GM19438 (cell line): Measurements from ENCODE around the gene BSDC1.

Source experiments
- ATAC-seq: cut with Tn5 transposase; IDR thresholded peaks from one replicate; pipeline ENCODE4 v1.9.1; 2021; ENCODE audit warnings: low read depth; ENCODE audit not compliant: unreplicated experiment

The BSDC1 gene

DNA sequence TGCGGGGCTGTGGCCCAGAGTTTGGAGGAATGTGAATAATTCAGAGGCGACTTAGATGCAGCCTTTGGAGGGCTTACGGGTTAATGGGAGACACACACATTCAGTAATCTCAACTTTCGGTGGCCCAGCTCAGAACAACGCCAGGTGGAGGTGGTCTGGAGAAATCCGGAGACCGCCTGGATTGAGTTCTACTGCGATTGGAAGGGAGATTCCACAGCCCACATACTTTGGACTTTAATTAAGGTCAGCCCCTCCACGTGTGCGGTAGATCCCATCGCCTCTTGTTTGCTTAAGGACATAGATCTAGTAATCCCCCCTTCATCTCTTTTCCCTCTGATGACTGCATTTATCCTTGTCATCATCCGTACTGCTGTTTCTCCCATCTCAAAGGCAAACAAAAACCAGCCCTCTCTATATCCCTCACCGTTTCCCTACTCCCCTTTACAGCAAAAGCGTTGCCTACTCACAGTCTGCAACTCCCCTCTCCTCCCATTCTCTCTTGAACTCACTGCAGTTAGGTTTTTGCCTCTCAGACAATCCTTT lies 720 bp upstream of the BSDC1 start:
- ATAC-seq = no peak

DNA sequence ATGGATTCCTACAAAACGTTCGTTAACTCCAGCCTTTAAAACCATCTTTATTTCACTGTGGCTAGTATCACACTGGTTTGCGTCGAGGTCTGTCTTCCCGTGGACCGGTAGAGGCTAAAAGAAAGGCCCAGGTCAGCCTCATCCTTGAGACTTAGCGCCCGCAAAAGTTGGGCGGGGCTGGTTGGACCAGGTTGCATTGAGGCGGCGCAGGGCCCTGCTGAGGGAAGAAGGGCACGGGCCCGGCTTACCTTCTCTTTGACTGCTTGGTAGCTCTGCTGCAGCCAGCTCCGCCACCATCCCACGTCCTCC lies 455 bp downstream of the BSDC1 start:
- ATAC-seq = no peak

DNA sequence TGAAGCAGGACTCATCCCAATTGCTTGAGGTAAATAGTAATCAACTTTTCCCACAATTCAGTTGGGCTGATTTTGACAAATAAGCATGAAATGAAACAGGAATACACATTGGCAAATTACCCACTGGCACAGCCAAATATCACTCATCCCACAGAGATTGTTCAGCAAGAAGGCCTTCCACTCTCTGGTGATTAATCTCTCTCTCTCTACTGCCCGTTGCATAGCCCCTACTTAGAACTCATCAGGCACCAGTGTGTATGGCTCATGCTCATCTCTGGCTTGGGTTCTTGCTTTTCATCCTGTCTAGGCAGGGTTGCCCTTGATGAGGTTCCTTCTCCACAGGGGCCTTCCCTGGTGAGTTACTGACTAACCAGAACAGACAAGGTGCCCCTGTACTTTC lies 1.1 kb downstream of the BSDC1 start:
- no peak for ATAC-seq

DNA sequence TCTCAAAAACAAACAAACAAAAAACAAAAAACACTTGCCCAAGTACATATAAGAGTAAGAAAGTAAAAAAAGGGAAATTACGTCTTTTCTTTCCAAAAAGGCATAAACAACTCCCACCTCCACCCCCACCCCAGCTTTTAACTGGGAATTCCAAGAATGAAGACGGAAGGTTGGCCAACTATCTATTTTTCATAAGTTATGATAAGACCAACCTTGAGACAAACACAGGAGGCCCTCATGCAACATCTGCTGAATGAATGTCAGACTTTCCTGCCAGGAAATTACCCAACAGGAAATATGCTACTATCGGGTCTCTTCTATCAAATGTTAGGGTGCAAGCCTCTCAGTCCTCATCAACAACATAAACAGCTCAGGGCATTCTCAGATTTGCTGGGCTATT lies 1.9 kb downstream of the BSDC1 start:
- ATAC-seq = no peak

DNA sequence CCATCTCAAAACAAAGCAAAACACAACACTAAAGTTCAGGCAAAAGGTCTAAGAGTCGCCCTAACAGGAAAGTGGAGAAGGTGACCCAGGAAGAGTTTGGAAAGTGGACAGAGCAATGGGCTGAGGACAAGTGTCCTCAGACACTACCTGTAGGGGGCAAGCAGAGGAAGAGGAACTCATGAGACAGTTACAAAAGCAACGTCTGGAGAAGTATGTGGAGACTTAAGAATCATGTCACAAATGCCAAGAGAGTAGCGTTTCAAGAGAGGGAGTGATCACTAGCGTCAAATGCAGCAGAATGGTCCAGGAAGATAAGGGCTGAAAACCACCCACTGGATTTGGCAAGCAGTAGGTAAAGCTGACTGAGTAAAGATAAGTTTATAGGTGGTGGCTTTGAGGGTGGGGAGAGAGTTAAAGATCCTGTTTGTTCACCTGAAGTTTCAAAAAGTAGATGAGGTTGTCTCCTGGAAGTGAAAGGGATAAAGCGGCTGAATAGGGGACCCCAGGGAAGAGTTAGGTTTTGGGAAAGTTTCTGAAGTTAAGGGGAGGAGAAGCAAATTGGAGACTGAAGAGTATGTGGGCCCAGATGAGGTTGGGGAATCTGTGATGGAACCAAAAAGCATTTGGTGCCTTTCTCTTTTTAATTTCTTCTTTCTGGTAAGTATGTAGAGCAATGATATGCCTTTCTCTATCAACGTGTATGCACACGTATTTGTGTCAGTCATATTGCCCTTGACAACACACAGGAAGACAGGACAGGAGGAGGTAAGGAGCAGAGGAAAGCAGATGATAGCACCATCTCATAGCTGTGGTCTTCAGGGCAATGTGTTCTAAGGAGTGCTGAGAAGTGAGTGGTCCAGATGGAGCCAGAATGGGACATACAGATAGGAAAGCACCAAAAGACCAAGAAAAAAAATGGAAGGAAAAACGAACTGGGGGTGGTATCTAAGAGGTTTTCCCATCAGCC lies 3.1 kb downstream of the BSDC1 start:
- ATAC-seq = no peak

DNA sequence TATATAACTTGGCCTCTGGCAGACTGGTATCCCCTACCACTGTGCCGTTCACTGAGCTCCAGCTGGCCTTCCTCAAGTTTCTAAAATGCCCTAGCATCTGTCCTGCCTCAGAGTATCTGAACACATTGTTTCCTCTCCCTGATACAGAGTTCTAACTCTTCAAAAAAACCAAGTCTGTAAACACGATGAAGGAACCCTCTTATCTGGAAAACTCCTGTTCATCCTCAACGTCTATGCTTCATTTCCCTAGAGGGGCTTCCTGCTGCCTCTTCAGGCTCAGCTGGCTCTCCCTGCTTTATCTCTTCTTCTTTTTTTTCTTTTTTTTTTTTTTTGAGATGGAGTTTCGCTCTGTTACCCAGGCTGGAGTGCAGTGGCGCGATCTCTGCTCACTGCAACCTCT lies 5.6 kb downstream of the BSDC1 start:
- no peak for ATAC-seq

DNA sequence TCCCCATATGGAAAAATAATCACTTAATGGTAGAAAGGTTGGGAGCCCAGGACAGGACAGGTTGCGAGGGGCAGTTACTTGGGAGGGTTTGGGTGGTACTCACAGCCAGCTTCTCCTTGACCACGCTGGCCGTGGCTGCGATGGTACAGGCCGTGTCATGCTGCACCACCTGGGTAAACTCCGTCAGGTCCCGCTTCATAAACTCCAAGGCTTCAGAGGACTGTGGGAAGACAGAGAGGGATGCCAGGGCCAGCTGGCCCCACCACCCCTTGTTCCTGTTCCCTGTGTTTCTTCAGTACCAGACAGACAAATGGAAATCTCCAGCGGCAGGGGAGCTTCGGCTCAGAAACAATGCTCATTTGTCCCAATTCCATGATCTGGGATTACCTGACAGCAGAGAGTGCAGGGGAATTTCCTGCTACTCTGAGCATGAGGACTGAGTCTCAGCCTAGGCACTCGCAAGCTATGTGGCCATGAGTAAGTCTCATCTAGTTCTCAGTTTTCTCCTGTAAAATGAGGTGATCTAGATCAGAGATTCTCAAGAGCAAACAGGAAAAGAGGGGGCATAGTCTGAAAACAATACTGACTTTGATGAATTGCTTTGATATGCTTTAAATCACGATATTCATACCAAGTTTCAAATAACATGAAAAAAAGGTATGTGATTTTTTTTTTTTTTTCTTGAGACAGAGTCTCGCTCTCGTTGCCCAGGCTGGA lies 7.4 kb downstream of the BSDC1 start:
- ATAC-seq = no peak

DNA sequence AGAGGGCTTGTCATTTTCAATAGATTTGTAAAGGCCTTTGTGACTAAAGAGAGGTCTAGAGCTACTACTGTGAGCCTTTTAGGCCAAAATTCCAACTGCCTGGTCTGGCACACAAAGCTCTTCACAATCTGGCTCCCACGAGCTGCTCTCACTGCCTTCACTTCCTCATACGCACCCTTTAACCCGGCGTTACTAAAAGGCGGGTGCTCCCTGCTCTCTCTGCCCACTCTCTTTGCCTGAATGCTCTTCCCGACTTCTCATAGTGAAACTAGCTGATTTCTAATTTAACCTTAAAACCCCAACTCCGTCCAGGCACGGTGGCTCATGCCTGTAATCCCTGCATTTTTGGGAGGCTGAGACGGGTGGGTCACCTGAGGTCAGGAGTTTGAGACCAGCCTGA lies 14.2 kb downstream of the BSDC1 start:
- no peak for ATAC-seq

DNA sequence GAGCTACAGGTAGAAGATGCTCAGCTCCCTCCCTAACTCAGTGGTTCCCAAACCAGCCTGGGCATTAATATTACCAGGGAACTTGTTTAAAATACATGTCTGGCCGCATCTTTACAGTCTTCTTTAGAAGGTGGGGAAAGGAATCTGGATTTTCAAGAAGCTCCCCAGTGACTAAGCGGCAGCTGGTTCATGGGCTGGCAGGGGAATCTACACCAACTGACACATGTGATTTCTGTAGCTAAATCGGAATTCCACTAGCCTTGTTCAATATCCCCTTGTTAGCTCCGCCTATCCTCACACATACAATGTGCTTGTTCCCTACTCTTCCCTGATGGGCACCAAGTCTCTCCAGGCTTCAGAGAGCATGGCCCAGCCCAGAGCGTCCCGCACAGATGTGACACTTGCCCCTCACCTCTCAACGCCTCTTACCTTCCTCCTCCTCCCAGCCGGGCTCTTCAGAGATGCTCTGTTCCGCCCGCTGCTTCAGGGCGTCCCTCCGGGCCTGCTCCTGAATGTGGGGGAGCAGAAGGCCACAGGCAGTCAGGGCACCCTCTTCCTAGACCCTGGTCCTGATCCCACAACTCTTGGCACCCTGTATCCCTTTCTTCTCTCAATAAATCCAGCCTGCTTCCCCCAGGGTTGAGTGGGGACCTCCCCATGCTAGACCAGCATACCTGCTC lies 16.6 kb downstream of the BSDC1 start:
- no peak for ATAC-seq

DNA sequence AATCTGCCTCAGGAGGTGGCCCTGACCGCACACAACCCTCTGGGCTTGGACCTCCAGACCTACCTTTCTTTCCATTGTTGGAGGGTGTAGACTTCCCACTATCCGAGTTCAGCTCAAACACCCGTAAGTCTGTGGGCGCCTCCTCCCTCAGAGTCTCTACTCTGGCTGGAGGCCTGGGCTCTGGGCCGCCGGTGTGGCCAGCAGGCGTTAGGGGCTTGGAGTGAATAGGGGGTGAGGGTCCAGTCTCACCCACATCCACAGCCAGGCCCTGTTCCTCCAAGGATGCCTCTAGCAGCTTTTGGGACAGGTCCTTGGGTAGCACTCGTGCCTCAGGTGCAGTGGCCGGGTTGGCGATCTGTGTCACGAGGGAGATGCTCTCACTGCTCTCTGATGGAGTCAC lies 18.0 kb downstream of the BSDC1 start:
- ATAC-seq = no peak

DNA sequence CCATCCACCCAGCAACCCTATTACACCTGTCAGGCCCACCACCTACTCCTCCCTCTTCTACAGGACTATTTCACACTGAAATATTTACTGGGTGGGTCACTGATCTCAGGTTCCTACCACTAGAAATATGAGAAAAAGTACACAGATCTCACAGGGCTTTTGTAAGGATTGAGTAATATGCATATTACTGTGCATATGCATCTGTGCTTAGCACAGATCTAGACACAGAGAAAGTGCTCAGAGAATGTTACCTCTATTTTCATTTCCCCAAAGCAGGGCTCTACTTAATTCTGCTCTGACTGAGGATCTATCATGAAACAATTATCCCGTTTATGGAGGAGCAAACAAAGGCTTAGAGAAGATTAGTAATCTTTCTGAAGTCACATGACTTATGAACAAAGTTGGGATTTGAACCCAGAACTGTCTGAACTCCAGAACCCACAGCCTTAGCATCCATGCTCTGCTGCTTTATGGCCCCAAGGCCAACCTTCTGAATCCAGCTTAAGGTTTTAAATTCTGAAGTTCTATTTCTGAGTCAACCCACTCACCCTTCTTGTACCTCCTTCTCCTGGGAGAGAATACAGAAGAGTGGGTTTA lies 20.1 kb downstream of the BSDC1 start:
- no peak for ATAC-seq

DNA sequence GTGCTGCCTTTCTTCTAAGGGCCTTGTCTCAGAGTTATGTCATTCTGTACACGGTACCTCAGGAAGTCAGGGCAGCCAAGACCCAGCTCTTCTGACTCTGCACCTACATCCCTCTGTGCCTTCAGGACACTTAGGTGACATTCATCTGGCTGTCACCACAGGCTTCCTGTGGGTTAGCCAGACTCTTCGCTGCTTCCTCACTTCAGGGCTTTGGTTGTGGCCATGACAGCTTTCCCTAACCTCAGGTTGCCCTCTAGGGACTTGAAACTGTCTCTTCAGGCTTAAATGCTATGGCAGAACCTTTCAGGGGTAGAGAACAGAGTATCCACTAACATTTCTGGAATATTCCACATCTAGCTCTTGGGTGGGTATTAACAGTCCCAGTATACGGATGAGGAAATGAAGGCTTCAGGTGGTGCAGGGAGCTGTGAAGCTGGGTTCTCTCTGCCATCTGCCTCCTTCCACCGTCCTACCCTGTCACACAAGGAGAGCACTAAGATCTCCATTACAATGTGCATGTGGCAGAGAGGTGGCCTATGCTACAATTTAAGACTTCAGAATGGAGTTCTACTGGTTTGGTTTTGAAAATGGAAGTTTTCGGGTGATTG lies 22.0 kb downstream of the BSDC1 start:
- peak; percentile 64 for ATAC-seq

DNA sequence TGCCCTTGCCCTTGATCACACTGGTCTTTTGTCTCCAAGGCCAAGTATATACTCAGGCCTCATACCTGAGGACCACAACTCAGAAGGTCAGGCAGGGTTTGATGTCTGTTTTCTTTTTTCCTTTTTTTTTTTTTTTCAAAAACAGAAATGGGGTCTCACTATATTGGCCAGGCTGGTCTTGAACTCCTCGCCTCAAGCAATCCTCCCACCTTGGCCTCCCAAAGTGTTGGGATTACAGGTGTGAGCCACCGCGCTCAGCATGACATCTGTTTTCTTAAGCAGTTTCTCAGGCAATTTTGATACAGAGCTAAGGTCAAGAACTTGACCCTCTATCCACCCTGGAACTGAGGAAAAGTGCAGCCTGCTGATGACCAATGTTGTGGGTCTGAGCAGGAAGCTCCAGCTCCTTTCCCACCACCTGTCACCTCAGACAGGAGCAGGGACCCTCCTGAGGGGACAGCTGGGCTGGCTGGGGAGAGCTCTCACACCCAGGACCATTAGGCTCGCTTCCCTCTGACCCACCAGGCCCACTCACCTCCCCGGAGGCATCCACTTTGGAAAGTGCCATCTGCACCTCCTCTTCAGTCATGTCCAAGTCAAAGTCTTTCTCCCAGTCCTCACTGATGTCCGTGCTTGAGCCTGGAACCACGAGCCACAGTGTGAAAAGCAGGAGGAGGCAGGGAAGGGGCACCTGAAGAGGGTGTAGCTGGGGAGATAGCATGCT lies 26.2 kb downstream of the BSDC1 start:
- ATAC-seq = no peak

DNA sequence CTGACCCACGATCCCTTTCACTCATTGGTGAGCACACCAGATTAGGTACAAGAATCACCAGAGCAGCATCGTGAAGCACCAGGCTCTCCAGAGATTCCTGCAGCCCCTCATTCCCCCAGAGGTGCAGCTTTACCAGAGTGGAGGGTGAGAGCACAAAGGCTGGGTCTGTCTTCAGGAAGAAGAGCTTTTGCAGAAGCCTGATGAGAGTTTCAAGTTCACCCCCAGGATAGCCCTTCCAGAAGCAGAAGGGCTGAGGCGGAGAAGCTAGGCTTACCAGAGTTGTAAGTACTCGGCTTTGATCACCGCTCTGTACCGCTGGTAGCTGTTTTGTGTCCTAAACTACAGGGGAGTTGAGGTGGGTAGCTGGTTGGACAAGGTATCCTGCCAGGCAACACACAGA lies 28.8 kb downstream of the BSDC1 start:
- ATAC-seq = no peak

DNA sequence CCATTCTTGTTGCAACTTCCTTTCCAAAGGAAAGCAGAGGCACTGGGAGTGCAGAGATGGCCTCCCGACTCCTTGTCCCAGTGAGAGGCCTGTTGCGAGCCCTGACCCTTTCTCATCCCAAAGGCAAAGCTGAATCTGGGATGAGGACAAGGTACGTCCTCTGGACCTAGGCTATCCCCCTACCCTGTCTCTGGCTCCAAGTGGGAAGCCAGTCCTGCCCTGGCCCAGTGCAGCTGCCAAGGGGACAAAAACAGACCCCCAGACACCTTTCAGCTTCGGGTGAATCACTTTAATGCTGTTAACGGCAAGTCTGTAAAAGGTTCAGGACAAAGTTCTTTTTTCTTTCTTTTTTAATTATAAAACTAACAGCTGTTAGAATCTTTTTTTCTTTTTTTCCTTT lies 29.4 kb downstream of the BSDC1 start:
- ATAC-seq = no peak

DNA sequence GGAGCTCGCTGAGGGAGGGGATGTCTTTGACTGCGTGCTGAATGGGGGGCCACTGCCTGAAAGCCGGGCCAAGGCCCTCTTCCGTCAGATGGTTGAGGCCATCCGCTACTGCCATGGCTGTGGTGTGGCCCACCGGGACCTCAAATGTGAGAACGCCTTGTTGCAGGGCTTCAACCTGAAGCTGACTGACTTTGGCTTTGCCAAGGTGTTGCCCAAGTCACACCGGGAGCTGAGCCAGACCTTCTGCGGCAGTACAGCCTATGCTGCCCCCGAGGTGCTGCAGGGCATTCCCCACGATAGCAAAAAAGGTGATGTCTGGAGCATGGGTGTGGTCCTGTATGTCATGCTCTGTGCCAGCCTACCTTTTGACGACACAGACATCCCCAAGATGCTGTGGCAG lies 30.5 kb downstream of the BSDC1 start:
- no peak for ATAC-seq

DNA sequence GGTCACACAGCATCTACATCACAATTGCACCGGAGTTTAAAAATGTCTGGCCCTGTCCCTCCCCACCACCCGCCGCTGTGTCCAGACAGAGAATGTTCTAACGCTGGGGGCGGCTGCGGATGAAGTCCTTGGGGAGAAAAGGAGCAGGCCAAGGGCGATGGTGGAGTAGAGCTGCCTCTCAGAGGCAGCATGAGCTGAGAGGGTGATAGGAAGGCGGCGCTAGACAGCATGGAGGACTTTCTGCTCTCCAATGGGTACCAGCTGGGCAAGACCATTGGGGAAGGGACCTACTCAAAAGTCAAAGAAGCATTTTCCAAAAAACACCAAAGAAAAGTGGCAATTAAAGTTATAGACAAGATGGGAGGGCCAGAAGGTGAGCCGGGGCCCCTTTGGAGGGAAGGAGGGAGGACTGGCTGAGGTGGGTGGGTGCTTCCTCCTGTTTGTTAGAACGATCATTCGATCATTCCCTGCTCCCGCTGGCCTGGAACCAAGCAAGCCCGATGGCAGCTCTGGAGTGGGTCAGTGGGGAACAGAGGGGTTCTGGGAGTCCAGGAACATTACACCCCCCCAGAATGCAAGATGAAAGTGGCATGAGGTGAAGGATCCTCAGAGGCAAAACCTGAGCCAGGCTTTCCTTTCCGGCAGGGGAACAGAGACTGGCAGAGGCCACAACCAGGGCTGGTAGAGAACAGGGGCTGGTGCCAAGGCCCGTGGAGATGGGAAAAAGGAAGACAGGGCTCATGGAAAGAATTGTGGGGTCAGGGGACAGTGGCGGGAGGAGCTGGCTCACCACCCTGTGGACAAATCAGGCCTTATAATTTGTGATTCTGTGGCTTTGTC lies 31.5 kb downstream of the BSDC1 start, which contains the start of the genes FAM229A and TSSK3:
Gene FAM229A, minus strand, starts transcription at position 12 of the 840 bp plus-strand sequence. CDS start 394 bp downstream, outside the sequence.
Gene TSSK3, plus strand, starts transcription at position 66 of the 840 bp plus-strand sequence. Its CDS starts 163 bp downstream, at position 229.
- ATAC-seq = no peak

DNA sequence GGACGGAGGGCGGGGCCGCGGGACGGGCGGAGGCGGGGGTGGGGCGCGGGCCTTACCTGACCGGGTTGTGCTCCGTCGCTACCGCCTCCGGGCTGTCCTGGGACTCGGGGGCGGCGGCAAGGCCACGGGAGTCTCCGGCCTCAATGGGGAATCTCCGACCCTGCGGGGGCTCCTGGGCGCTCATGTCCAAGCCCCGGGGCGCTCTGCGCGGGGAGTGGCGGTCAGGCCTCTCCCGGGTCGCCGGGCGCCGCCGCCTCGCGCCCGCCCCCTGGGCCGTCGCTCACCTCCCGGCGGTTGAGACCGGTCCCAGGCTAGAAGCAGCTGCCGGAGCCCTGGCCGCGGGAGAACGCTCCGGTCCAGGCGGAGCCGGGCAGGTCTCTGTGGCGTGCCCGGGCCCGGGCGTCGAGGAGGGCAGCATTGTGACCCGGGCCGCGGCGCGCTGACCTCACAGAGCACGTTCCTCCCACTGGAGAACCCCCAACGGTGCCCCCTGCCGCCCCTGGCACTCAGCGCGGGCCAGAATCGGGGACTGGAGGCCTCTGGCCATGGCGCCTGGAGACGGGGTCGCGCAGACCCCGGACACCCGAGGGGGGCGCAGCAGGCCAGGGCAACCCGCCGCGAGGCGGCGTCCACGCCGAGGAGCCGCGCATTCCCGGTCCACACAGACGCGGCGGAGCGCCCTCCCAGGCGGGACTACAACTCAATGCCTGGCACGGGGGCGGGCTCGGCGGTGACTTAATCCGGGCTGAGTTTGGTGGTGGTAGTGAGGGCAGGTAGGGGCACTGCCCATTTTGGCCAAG lies 32.4 kb downstream of the BSDC1 start:
- no peak for ATAC-seq
